ENCODE data around the gene NAV2. TPM values are rescaled to one million over a fixed set of nuclear protein-coding genes. Genes with fewer than 3 reads are reported as not detected.

NAV2 gene
- total RNA-seq, 1 donor from 2014 or later, result 17.6 TPM

DNA sequence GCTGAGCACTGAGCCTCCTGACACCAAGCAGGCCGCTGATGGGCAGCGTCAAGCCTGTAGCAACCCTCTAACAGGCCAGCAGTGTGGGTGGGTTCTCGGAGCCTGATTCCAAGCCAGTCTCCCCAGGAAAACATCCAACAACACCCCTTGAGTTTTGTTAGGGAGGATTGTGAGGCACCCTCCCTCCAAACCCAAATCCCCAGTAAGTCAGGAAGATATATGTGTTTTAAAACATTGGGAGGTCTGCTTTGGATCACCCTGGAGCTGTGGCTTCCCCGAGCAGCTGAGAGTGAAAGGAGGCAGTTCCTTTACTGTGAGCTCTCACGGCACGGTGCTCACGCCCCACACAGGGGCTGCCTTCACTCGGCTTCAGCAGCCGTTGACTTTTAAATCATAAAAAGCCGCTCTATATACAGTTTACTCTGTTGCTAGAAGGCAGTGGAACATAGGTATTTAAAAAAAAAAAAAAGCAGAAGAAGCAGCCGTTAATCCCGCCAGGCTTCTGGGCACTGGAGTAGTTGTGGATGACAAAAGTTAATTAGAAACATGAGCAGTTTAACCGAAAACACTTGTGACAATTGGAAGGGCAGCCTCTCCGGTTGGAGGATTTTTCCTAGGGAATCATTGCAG lies 218.6 kb downstream of the NAV2 start:
- no peak for DNase-seq

DNA sequence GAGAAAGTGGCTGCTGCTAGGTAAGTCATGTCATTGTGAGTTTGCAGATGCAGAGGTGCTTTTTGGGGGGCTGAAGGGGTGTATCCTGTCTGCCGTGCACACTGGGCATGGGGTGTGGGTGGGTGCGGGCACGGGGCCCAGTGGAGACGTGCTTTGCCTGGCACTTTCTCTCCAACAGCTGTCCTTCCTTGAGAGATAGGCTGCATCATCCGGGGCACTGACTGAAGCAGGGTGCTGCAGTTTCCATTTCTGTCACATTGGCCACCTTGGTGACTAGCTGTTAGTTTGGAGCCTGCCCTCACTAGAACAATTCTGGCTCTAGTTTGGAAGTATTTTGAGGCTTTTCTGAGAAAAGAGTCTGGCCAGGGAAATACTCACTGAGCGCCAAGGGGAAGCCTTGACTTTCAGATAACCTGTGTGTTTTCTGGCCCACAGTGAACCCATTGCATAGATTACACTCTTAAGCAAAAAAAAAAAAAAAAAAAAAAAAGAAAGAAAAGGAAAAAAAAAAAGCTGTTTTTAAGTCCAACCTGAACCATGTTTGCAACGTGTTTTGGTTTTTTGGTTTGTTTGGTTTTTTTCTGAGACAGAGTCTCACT lies 219.2 kb downstream of the NAV2 start:
- DNase-seq, result no peak

DNA sequence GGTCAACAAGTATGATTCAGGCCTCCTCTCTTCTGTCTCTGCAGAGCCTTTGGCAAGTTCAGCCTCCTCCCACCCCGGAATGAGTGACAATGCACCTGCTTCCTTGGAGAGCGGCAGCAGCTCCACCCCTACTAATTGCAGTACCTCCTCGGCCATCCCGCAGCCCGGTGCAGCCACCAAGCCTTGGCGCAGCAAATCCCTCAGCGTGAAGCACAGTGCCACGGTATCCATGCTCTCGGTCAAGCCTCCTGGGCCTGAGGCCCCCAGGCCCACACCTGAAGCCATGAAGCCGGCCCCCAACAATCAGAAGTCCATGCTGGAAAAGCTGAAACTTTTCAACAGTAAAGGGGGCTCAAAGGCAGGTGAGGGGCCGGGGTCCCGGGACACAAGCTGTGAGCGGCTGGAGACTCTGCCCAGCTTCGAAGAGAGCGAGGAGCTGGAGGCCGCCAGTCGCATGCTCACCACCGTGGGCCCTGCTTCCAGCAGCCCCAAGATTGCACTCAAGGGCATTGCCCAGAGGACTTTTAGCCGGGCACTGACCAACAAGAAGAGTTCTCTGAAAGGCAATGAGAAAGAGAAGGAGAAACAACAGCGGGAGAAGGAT lies 220.6 kb downstream of the NAV2 start:
- no peak for DNase-seq

DNA sequence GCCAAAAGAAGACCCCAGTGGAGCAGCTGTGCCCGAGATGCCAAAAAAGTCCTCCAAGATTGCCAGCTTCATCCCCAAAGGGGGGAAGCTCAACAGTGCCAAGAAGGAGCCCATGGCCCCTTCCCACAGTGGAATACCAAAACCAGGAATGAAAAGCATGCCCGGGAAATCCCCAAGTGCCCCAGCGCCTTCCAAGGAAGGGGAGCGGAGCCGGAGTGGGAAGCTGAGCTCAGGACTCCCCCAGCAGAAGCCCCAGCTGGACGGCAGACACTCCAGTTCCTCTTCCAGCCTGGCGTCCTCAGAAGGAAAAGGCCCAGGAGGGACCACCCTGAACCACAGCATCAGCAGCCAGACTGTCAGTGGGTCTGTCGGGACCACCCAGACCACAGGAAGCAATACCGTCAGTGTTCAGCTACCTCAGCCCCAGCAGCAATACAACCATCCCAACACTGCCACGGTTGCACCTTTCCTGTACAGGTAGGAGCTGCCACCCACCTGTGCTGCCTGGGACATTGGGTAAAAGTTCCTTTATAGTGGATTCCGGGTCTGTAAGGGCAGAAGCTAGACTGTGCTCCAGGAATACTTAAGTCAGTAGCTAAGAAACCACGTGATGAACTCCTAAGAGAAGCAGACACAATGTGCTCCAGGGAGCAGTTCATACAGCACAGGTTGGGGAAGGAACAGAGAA lies 221.3 kb downstream of the NAV2 start:
- no peak for DNase-seq

DNA sequence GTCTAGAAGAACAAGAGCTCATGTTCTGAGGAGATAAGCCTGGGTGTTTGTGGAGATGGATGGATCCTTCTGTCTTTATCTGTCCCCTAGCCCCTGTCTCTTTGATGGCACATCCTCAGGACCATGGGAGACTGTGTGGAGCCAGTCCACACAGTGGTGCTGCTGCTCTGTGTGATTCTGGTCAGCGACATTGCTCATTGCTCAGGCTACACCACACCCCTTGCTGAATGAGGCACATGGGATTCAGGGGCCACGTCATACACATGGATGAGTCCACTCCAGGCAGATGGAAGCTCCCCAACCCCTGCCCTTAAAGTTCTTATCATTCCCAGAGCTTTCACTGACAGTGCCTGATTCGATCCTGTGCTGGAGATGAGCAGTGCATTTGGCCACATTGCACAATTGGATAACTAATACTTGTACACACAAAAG lies 222.2 kb downstream of the NAV2 start:
- no peak for DNase-seq

DNA sequence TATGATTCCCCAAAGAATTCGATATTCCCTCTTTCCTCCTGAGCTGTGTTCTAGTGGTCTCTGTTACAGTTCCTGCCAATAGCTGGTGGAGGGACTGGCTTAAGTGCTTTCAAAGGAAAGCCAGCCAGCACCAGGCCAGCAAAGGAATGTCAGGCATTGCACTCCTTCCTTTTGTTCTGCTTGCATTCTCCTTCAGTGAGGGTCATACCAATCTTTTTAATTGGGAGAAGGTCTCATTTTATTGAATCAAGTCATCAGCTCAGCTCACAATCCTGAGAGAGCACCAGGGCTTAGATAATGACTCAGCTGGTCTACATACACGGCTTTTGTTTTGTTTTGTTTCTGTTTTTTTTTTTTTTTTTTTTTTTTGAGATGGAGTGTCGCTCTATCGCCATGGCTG lies 222.9 kb downstream of the NAV2 start:
- DNase-seq, result no peak

DNA sequence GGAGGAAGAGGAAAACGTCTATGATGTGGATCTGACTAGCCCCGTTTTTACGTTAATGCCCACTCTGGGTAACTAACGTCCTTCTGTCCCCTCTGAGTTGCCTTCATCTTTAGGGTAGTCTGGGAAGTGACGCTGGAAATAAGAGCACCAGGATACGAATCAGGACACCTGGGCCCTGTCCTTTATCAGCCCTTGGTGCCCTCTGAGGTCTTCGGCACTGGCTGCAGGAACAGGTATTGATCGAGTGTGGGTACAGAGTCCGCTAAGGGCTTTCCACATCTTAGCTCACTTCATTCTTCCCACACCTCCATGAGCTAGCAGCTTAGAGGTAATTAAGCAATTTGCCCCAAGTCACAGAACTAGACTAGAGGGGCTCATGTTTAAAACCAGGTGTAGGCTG lies 223.8 kb downstream of the NAV2 start:
- DNase-seq, result no peak

DNA sequence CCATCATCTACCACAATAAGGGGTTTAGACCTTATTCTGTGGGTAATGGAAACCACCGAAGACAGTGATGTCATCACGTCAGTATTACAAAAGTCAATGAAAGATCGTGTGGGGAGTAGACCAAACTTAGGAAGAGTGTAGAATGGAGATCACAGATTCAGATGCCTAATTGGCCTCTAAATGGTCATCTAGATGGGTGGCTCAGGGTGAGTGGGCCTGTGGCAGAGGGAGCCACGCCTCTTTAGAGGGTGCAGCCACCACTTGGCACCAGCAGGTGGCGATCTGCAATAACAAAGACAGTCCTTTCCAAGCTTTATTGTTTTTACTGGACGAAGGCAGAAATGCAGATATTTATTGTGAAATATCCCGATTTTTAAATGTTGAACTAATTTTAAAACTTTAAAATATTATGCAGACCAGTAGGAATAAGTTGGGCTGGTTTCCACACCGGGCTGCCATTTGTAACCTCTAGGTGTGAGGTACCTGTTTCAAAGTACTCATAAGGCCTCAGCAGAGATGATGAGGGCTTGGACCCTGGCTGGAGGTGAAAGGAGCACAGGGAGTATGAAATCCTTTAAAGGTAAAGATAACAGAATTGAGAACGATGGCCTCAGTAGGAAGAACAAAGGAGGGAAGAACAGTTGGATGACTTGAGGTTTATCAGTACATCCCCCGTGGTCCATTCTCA lies 225.7 kb downstream of the NAV2 start:
- DNase-seq, result no peak

DNA sequence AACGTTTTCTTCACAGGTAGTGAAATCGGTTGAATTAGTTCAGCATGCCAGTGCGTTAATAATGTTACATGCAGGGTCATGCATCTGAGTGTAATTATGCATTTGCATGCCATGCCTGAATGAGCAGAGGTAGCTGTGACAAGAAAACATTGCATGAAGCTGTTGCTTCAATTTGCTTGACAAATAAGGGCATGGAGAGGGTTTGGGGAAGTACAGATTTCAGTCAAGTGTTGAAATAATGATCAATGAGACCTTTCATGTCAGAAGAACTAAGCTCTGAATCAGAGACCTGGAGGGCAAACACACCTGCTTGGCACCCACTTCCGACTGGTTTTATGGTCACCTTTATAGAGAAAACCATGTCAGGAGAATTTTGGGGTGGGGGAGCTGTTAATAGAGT lies 226.2 kb downstream of the NAV2 start:
- DNase-seq, result no peak

DNA sequence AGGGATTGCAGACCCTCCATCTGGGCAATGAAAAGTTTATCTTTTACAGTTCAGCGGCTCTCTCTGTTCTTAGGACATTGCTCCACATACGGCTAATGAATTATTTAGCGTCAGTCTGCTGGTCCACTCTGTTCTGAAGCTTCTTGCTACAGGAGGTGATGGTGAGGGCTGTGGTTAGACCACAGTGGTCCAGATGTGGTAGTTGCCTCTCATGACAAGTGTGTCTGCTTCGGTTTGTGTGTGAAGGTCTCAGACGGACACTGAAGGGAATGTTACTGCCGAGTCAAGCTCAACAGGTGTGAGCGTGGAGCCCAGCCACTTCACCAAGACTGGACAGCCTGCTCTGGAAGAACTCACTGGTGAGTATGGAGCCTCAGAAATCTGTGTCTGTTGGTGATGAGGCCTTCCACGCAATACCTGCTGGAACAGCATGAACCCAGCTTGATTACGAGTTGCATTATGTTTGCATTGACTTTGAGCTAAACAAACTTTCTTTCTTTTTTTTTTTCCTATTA lies 226.8 kb downstream of the NAV2 start:
- no peak for DNase-seq

DNA sequence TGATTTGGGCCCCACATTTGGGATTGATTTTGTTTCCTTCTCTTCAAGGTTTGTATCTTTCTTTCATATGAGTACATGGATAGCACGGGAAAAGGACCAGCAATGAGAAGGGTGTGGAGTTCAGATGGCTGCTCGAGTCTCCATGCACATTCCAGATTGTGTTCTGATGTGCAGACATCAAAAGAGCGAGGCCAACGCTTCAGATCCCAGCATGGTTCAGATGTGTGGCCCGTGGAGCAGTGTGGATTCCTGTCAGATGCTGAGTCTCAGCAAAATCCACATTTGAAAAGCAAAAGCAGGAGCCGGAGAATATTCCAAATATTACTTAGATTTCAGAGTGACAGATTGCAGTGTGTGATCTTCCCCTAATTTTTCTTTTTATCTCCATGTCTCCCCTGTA lies 228.2 kb downstream of the NAV2 start:
- DNase-seq, result no peak

DNA sequence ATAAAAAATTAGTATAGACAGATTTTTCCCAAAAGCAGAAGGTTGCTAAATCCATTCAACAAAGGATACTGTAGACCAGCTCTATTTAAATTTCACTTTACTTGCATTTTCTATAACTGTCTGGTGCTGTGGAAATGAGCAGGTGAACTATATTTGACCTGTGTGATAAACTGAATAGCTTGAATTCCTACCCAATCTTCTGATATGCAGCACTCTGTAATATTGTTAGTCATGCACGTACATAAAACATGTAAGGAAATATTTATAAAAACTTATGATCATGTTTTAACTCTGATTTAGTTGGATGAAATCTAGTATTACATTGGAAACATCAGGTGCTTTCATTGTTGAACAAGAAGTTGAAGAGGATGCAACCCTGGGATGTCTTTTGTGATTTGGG lies 234.0 kb downstream of the NAV2 start:
- no peak for DNase-seq

DNA sequence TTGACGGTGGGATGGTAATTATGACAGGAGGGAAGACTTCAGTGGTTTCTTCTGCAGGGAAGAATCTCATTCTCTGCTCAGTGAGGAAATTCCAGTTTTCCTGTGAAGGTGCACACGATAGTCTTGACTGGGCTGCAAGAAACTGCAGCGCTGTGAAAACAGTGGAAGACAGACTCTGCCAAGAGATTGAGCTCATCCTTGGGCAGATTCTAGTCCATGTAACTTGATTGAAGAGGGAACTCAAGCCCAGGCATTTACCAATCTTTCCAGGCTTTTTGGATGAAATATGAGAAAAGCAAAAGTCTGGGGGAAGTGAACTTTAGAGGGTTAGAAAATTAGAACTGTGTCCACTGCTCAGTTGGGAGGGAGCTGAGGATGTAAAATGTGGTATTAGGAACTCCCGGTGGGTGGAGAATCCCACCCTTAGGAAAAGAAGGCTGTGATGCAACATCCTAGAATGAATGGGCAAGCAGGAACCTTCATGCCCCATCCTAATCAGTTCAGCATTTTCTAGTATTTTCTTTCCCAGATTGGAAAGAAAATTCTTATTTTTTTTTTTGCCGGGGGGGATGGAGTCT lies 235.0 kb downstream of the NAV2 start:
- DNase-seq, result no peak

DNA sequence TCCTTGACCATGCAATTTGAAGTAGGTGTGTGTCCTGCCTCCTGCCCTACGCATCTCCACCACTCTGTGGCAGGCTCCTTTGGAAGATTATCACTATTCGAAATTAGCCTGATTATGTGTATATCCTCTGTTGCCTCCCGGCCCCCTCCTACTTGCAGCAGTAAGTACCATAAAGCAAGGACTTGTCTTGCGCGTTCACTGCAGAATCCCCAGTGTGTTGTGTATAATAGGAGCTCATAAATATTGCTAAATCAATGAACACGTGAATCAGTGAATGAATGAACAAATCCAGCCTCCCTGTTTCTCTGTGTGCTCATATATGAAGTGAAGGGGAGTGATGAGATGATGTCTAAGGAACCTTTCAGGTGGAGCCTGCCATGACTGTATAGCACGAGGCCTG lies 237.0 kb downstream of the NAV2 start:
- no peak for DNase-seq

DNA sequence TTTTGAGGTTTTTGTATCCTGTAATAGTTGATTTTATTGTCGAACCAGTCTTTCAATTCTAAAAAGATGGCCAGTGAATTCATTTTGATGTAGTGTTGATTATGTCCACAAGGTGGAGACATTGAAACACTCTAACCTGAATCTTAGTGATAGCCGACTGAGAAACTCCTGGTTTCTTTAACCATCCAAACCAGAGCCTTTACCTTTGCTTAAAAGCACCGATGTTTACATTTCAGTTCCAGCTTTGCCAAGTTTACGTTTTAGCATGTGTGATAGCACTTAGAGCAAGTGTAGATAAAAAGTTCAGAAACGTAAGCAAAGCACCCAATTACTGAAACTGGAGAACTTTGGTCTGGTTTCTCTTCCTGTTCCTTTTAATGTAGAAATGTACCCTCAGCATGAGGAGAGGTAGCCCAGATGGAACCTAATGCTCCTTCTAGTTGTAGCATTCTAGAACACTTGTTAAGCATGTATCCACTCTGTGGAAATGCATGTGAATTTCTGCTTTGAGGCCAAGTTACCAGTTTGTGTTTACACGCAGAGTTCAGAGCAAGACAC lies 239.0 kb downstream of the NAV2 start:
- DNase-seq, result no peak

DNA sequence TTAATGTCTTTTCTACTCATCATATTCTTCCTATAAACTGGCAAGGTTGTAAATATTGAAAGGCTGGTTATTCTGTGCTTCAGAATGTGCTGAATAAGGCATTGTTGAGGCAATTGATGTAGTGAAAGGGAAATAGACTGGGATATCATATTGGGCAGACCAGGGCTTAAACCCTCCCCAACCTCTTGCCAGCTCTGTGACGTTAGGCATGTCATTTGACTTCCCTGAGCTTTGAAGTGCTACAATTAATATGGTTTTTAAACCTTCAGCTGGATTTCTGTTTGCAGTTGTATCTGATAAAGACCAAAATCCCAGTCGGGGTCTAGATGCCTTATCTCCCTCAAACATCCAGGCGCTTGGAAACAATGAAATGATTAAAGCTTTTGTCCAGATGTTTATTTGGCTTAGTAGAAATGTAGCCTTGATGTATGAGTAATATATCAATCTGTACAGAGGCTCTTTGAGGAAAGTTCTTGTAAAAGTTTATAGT lies 239.5 kb downstream of the NAV2 start:
- no peak for DNase-seq

DNA sequence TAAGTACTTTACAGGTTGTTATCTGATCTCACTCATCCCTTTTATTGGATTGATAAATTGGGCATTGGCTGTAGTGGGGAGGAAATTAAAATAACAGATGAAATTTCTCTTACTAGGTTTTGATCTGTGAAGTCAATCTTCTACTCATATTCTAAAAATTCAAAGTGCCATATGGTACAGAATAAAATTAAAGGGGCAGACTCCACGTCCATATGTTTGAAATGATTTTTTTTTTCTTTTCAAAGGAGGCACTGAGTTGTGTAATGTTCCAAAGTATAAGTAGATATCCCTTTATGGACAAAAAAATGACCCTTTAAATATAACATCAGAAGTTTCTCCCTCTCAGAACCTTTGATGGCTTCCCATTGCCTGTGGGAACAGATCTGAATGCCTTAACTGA lies 240.3 kb downstream of the NAV2 start:
- DNase-seq, result no peak

DNA sequence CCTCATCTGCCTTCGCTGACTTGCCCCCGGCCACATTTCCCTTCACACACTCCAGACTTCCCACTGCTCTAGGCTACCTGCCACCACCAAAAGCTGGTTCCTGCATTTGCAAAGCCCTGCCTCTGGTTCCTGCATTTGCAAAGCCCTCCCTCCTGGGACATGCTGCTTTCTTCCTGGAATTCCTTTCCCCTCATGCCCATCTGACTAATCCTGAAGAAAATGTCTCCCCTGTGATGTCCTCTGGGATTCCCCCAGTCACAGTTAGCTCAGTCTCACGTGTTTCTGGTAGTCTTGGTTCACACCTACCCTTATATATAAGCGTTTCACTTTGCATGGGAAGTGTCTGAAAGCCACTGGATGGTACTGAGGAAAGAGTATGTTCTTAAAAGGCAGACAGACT lies 240.7 kb downstream of the NAV2 start:
- no peak for DNase-seq

DNA sequence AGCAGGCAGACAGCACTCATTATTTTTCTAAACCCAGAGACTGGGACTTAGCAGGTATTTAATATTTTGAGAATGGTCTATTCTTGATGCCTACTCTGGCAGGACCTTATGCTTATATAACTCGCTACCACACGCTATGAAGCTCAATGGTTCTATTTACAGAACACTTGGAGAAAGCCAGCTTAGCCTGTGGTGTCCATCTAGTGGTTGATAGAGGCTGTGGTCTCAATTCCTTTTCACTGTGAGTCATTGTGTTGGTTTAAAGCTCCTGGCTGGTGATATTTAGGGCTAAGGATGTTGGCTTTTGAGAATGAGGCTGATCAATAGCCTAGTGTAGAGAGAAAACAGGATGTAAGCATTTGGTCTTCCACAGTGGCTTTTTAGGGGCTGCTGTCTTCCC lies 241.3 kb downstream of the NAV2 start:
- no peak for DNase-seq

DNA sequence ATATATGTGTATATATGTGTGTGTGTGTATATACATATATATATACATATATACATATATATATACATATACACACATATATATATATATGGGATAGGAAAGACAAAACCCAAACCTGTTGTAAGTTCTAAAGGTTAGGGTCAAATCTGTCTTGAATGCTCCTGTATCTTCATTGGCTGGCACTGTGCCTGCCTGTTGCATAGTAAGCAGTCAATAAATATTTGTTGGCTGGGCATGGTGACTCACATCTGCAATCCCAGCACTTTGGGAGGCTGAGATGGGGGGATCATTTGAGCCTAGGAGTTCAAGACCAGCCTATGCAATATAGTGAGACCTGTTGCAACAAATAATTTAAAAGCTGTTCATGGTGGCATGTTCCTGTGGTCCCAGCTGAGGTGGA lies 242.3 kb downstream of the NAV2 start:
- no peak for DNase-seq

DNA sequence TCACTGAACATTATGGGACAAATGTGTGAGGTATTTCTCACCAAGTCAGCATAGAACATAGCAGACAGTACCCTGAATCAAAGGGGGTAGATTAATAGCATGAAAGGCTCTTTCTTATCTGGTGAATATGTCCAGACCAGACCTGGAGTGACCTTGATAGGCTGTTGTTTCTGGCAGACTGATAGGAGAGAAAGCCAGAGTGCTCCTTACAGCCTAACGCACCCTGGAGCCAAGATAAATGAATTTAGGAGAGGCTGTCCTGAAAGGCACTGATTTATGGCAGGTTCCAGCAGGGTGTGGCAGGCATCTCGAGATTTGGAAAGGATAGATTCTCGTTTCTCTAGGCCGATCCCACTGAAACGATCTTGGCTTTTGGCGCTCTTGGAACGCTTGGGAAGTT lies 243.0 kb downstream of the NAV2 start:
- no peak for DNase-seq

DNA sequence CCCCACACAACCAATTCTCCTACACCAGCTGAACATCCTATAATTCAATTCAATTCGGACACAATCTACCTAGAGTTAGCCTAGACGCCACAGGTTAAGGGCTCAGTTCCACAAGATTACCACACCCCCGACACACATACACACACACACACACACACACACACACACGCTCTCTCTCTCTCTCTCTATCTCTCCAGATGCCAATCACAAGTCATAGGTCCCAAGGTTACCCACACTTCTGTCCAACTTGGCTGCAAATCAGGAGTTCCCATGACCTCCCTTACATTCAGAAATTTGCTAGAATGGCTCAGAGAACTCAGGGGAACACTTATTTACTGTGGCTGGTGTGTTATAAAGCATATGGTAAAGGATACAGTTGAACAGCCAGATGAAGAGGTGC lies 243.6 kb downstream of the NAV2 start:
- DNase-seq, result no peak

Measured in occipital lobe (tissue), 2 donors.